K562 (cell line): ENCODE data around the gene EHD3. TPM values are rescaled to one million over a fixed set of nuclear protein-coding genes. Genes with fewer than 3 reads are reported as not detected.

ENCODE experiments used
- ATAC-seq: fragments of 200-7000 bp; cut with Tn5 transposase; 3 replicates; pipeline ENCODE4 v1.9.1; 2020; ENCODE audit warnings: moderate library complexity
- BruUV-seq: library from RNA; stranded (reverse); fragments of 400-500 nt; replicated peaks from 2 replicates; lab custom pipeline; 2021; lab: Mats Ljungman, UMichigan
- CTCF ChIA-PET: fragments of 300-600 bp; formaldehyde crosslinking; extraction: SDS; loops from one replicate; lab custom pipeline; 2021; ENCODE audit warnings: low intra/inter-chr PET ratio; lab: Yijun Ruan, JAX
- POLR2A ChIA-PET: fragments of 300-600, 350-650 bp; sonication (Branson Sonifier 250); formaldehyde crosslinking; extraction: SDS; loops from one replicate; lab custom pipeline; 2021; ENCODE audit warnings: antibody characterized with exemption, inconsistent platforms; lab: Yijun Ruan, JAX
- DNase-seq, 4 experiments: peaks; one replicate each; pipeline versions ENCODE4 v3.0.0 to v3.0.0-alpha.2; 2011 to 2018; ENCODE audit warnings: low spot score in 3 of 4, mixed read lengths in 3 of 4; ENCODE audit errors: extremely low read depth in 1 of 4
- FAIRE-seq: peaks from 2 replicates; lab custom pipeline; 2011; peaks lifted over from hg19 to GRCh38; lab: Jason Lieb, UNC
- H2AFZ ChIP-seq: 2 replicates; pipeline ENCODE4 v1.6.0; 2011; ENCODE audit warnings: low read depth, low read length, control low read depth, inconsistent platforms
- H3K27ac ChIP-seq: fragments of 200-600 bp; 3 replicates; pipeline ENCODE4 v1.8.0; 2011; ENCODE audit warnings: low read depth, mild to moderate bottlenecking, control low read depth, inconsistent platforms, low read length, moderate library complexity, mixed read lengths; ENCODE audit errors: extremely low read depth
- H3K27me3 ChIP-seq, 2 experiments: fragments of 300-600 bp in 1 of 2; 2 replicates in 1 of 2; 3 replicates in 1 of 2; pipeline versions ENCODE4 v1.6.0 to v1.8.0; 2011; ENCODE audit warnings: inconsistent platforms in 2 of 2, low read length in 2 of 2, mild to moderate bottlenecking in 1 of 2, mixed read lengths in 1 of 2, moderate library complexity in 1 of 2; ENCODE audit not compliant: control insufficient read depth in 2 of 2, insufficient read depth in 2 of 2
- H3K36me3 ChIP-seq: fragments of 300-600 bp; 3 replicates; pipeline ENCODE4 v1.8.0; 2011; ENCODE audit warnings: mild to moderate bottlenecking, low read length, inconsistent platforms; ENCODE audit not compliant: control insufficient read depth, insufficient read depth
- H3K4me1 ChIP-seq, 2 experiments: fragments of 200-600 bp in 1 of 2; replicated peaks in 1 of 2; 2 replicates in 1 of 2; 3 replicates in 1 of 2; pipeline versions ENCODE4 v1.5.1 to v1.8.0; 2011; ENCODE audit warnings: inconsistent platforms in 2 of 2, low read length in 2 of 2, mild to moderate bottlenecking in 1 of 2, mixed read lengths in 1 of 2, moderate library complexity in 1 of 2; ENCODE audit not compliant: control insufficient read depth in 2 of 2, insufficient read depth in 2 of 2
- H3K4me2 ChIP-seq: 2 replicates; pipeline ENCODE4 v1.6.1; 2011; ENCODE audit warnings: low read length, control low read depth, inconsistent platforms, mixed read lengths; ENCODE audit not compliant: insufficient read depth
- H3K4me3 ChIP-seq: fragments of 200-600 bp; sonication (generic), shearing (Covaris generic); 2 replicates; pipeline ENCODE4 v1.5.1; 2016; ENCODE audit warnings: control low read depth, inconsistent platforms
- H3K79me2 ChIP-seq: fragments of 200-600 bp; 3 replicates; pipeline ENCODE4 v1.8.0; 2011; ENCODE audit warnings: low read length, inconsistent platforms; ENCODE audit not compliant: control insufficient read depth, insufficient read depth
- H3K9ac ChIP-seq, 2 experiments: 2 replicates each; pipeline versions ENCODE4 v1.6.0 to v1.6.1; 2011; ENCODE audit warnings: low read depth in 2 of 2, low read length in 2 of 2, control low read depth in 1 of 2, inconsistent platforms in 1 of 2, mild to moderate bottlenecking in 1 of 2, mixed read lengths in 1 of 2; ENCODE audit not compliant: insufficient read depth in 1 of 2
- H3K9me1 ChIP-seq: one replicate; pipeline ENCODE4 v1.6.0; 2011; ENCODE audit warnings: inconsistent platforms, mild to moderate bottlenecking, low read length, moderate library complexity; ENCODE audit not compliant: control insufficient read depth, insufficient read depth
- H3K9me3 ChIP-seq: replicated peaks from 2 replicates; pipeline ENCODE4 v1.5.1; 2011; ENCODE audit warnings: low read depth, low read length, inconsistent platforms; ENCODE audit not compliant: control insufficient read depth, insufficient read depth
- H4K20me1 ChIP-seq: replicated peaks from 2 replicates; pipeline ENCODE4 v1.6.1; 2011; ENCODE audit warnings: low read length, inconsistent platforms, mixed read lengths; ENCODE audit not compliant: control insufficient read depth, insufficient read depth
- L3MBTL2 ChIP-seq: fragments of 450-650 bp; IDR thresholded peaks from 2 replicates; pipeline ENCODE4 v1.6.1; 2016; ENCODE audit warnings: mild to moderate bottlenecking, moderate library complexity
- ZNF134 ChIP-seq: fragments of 250-450 bp; sonication (Bioruptor Pico); conservative IDR thresholded peaks from 2 replicates; pipeline ENCODE4 v1.4.0; 2020
- ZNF224 ChIP-seq: sonication (generic); formaldehyde crosslinking; IDR thresholded peaks from 2 replicates; pipeline ENCODE4 v1.8.0; 2022; ENCODE audit warnings: mild to moderate bottlenecking, missing genetic modification reagents
- WGBS: fragments of 100-300 bp; shearing (Covaris generic); methylation state at CpG from one replicate; pipeline ENCODE4 v1.1.6; 2016; ENCODE audit warnings: low coverage, mixed read lengths; ENCODE audit not compliant: insufficient coverage; ENCODE audit errors: missing lambda C conversion rate; 5-methylcytosine and 5-hydroxymethylcytosine counted together
- in situ Hi-C: fragments of 300-500 bp; cut with MboI; formaldehyde crosslinking; loops from 4 replicates; pipeline ENCODE4 v1.15.0; 2018; ENCODE audit warnings: inconsistent platforms, mixed read lengths
- intact Hi-C: fragments of 100-400 bp; cut with micrococcal nuclease; formaldehyde crosslinking; loops from 2 replicates; pipeline ENCODE4 v1.14.2; 2022
- polyA plus RNA-seq, 8 experiments: library from polyadenylated mRNA; depleted of rRNA in 4 of 8; stranded (reverse) in 5 of 8; unstranded in 3 of 8; fragments of >200 nt; fragmentation: Nextera tagmentation in 2 of 8; fragmentation: Illumina TruSeq in 1 of 8; extraction: Ambion mirVana in 2 of 8; extraction: Trizol in 1 of 8; gene quantifications; 2 replicates each; pipeline versions ENCODE4 v1.2.1 to v1.2.3, GENCODE V29; 2011 to 2014; ENCODE audit warnings: inconsistent platforms in 1 of 8, missing spikeins in 1 of 8
- total RNA-seq, 7 experiments: library from RNA; depleted of rRNA in 6 of 7; stranded (reverse); fragments of >200 nt in 6 of 7; fragmentation: Illumina TruSeq in 2 of 7; extraction: Trizol in 2 of 7; gene quantifications; 2 replicates each; pipeline versions ENCODE4 v1.2.1 to v1.2.3, GENCODE V29; 2011 to 2021; ENCODE audit warnings: low replicate concordance in 1 of 7
- TF ChIP-seq, protein P1 (sequence below): IDR thresholded peaks from 2 replicates; pipeline ENCODE4 v1.6.1; 2016; ENCODE audit warnings: missing genetic modification characterization, missing compliant biosample characterization

The EHD3 gene
- total and polyA plus RNA-seq, 9 of the 15 experiments (the other 6 are each of a cell fraction or from before 2014, with no cell fraction given), result under 0.01 to 0.04 (median 0.03) TPM; not detected in 3

DNA sequence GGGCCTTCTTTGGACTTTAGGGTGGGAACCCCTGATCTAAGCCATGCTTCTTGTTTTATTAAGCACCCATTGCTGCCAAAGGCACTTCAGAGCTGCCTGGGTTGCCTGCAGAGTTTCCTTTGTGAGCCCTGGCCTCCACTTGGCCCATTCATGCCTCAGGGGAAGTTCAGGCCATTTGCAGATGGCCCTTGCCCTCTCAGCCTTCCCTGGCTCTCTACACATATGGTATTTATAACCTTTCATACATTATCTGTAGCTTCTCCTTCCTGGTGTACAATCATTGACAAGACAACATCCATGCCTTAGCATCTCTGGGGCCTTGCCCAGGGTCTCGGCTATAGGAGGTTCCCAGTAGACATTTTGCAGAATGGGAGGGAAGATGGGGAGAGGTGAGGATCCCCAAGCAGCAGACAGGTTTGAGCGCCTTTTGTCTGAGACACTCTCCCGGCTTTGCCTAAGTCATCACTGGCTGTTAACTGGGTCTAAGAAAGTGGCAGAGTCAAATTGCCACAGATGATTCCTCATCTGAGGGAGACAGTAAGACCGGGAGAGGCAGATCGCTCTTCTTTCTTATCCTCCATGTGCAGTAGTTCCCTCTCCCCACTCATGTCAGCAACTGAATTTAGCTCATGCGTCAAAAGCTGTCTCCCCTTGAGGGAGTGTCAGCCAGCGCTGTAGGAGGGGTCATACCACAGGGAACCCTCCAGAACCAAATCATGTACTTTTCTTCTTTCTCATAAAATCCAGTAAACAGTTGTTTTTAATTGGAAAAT is 2.7 kb downstream of the EHD3 start:
- Histone ChIP-seq H3K27me3 (peaks cover 3 to 51% of the 10 kb centered on the region in 2 experiments; a peak in 3 of 5 replicates), H3K4me3 (no peak overlapping the region), H4K20me1 (no peaks in the 10 kb centered on the region), H2AFZ (no peak overlapping the region), H3K79me2 (no peaks in the 10 kb centered on the region), H3K4me1 (peaks cover 0 to 11% of the 10 kb centered on the region in 2 experiments; a peak in 3 of 5 replicates), H3K36me3 (no peaks in the 10 kb centered on the region), H3K27ac (no peak overlapping the region), H3K9ac (no peak overlapping the region), H3K9me1 (no peaks in the 10 kb centered on the region), H3K9me3 (no peaks in the 10 kb centered on the region), H3K4me2 (no peak overlapping the region)
- FAIRE-seq (no peak), DNase-seq (no peak), ATAC-seq (no peak)
- in situ Hi-C loops (no loop called here), intact Hi-C loops (loop anchor here (10.0 kb wide), 1 partner anchor 98 kb away; no protein-coding TSS in a partner anchor)
- ChIA-PET CTCF (no interaction called here), POLR2A (no interaction called here)
- 3% methylated on average over 7 of the region's 7 CpGs for WGBS
- no TSS peak for BruUV-seq
- TF ChIP-seq ZNF134 (CRISPR knock-in tag), result no peak
- TF ChIP-seq L3MBTL2, result no peak
- TF ChIP-seq ZNF224, result no peak
- TF ChIP-seq, protein P1, sequence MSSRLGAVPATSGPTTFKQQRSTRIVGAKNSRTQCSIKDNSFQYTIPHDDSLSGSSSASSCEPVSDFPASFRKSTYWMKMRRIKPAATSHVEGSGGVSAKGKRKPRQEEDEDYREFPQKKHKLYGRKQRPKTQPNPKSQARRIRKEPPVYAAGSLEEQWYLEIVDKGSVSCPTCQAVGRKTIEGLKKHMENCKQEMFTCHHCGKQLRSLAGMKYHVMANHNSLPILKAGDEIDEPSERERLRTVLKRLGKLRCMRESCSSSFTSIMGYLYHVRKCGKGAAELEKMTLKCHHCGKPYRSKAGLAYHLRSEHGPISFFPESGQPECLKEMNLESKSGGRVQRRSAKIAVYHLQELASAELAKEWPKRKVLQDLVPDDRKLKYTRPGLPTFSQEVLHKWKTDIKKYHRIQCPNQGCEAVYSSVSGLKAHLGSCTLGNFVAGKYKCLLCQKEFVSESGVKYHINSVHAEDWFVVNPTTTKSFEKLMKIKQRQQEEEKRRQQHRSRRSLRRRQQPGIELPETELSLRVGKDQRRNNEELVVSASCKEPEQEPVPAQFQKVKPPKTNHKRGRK (tag), result no peak
